ENCODE measurements around the gene PNKD.

PNKD gene

GRCh38 chr2:218269900-218270720 lies at the start of gene PNKD, which contains the start of gene AAMP:
TSS of gene PNKD (plus strand) at chr2:218270519. CDS start at chr2:218270536, 17 bp downstream.
TSS of gene AAMP (minus strand) at chr2:218270137. CDS start at chr2:218270086, 51 bp downstream.
- peak; percentile 94 to 100 (median 100) for DNase-seq

- DNase-seq = peak in 24 of 56 donors; percentile 0 to 62 (median 14)
Measured at GRCh38 chr2:218221000-218221399, 49.3 kb upstream of the PNKD start.

DNA sequence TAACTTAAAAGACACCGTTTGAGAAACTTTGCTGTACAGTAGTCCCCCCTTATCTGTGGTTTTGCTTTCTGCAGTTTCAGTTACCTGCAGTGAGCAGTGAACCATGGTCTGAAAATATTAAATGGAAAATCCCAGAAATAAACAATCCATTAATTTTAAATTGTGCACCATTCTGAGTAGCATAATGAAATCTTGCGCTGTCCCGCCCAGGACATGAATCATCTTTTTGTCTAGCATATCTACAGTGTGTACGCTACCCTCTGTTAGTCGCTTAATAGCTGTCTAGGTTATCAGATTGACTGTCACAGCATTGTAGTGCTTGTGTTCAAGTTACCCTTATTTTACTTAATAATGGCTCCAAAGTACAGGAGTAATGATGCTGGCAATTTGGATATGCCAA lies 47.3 kb upstream of the PNKD start:
- no peak for DNase-seq

DNA sequence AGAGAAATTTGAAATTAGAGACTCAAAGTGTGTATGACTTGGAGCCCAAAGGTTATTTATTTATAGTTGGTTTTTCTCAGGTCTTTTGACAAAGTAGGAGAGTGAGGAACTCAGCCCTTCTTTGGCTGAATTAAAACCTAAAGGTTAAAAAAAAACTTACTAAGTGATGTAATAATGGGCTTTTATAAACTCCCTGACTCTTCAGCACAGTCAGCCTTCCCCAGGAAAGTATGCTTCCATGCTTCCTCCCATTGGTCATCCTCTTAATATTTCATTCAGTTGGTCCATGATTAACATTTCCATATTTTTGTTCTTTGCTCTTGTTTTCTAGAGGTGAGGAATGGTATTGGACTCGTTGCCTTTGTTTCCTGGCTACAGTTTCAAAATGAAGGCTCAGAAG lies 46.1 kb upstream of the PNKD start:
- no peak for DNase-seq

DNA sequence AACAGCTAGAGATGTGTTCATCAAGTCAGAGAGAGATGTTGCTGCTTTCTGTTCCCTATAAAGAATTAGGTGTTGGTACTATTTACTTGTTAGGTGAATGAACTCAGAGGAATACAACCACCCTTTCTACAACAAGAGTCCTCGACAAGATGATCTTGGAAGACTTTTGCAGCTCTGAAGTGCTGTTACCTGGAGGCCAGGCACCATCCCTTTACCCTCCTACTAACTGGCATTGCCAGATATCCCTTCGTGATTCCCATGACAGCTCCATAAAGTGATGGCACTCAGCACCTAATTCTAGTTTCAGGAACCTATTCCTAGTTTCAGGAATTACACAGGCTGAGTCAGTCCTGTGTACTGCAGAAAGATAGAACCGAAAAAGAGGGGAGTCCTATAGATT lies 43.4 kb upstream of the PNKD start:
- no peak for DNase-seq

GRCh38 chr2:218228366-218229090 lies 41.8 kb upstream of the PNKD start:
- DNase-seq = no peak

- DNase-seq = peak in 2 of 56 donors; percentile 1 to 16
Measured at GRCh38 chr2:218229239-218229638, 41.1 kb upstream of the PNKD start.

GRCh38 chr2:218229851-218230250 lies 40.5 kb upstream of the PNKD start:
- DNase-seq = no peak

- DNase-seq = no peak
Measured at GRCh38 chr2:218230882-218231281, 39.4 kb upstream of the PNKD start.

- DNase-seq = no peak
Measured at GRCh38 chr2:218233543-218233942, 36.8 kb upstream of the PNKD start.

GRCh38 chr2:218234521-218234920 lies 35.8 kb upstream of the PNKD start:
- DNase-seq = no peak

DNA sequence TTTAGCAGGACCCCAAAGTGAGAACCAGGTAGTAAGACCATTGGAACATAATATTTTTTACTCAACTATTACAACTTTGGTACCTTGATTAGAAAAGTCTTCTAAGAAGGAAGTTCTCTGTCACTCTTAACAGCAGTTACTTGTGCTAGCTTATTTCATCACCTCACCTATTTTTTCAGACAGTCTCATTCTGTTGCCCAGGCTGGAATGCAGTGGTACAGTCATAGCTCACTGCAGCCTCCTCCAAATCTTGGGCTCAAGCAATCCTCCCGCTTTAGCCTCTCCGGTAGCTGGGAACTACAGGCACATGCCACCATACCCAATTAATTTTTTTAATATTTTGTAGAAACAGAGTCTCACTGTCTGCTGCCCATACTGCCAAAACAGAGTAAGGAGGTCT lies 35.3 kb upstream of the PNKD start:
- no peak for DNase-seq

GRCh38 chr2:218236829-218237228 lies 33.5 kb upstream of the PNKD start:
- no peak for DNase-seq

DNA sequence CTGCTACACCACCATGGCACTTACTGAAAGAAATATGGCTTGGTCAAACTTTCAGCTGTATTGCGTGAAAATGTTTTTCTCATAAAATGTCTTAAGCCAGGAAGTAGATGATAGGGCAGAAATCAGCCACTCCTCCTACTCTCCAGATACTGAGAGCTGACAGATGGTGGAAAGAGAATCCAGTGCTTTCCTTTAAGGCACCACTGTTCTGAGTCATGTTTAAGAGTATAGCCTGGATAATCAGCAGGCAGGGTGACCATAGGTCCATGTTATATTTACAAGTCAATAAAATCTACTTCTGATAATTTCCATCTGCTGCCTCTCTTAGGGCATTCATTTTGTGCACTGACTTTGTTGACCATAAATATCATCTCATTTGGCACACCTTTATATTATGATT lies 31.4 kb upstream of the PNKD start:
- no peak for DNase-seq

DNA sequence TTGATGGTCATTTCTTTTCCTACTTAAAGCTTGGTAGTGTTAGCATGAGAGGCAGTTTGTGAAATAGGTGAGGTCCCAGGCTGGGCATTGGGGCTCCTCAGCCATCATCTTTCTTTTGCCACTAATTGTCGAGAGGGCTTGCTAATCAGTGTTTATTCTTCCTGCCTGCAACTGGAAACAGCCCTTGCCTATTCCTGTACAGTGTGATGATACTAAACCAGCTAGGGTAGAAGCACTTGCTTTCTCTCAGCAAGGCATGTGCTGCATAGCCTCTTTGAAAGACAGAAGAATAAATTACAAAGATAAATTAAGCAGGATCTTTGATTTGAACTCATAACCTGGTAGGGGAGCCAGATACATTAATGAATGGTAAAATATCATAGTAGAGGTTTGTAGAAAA lies 26.1 kb upstream of the PNKD start:
- no peak for DNase-seq

DNA sequence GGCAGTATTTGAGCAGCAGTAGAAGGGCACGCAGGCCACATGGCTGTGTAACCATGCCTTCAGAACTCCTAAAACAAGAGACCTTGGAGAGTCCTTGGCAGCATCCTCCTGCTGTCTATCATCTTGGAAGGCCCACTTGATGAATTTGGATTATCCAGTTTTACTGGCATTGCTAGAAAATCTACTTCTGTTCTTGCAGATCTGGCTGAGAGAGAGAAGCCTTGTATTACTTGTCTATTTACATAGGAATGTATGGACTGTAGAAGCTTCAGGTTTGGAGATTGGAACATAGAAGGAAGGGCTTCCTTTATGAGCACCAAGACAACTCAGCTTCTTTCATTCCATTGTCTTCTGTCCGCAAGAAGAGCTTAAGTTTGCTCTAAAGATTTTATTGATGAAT lies 25.7 kb upstream of the PNKD start:
- DNase-seq = no peak

DNA sequence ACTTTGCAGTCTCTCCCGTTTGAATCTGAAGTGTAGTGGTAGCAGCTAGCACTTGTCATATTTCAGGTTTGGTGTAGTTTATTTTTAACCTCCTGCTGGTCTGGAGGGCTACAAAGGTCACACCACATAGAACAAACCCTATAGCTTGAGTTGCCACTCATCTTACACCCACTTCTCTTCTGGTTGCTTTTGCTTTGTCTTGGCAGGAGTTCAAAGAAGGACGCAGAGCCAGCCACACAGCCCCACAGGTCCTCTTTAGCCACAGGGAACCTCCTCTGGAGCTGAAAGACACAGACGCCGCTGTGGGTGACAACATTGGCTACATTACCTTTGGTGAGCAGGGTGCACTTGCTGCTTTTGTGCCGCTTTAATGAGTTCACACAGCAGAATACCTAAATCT lies 25.1 kb upstream of the PNKD start:
- DNase-seq = no peak

- no peak for DNase-seq
Measured at GRCh38 chr2:218249691-218250090, 20.6 kb upstream of the PNKD start.

GRCh38 chr2:218252509-218253231 lies 17.6 kb upstream of the PNKD start:
- peak in 11 of 56 donors; percentile 13 to 52 (median 41) for DNase-seq

- no peak for DNase-seq
Measured at GRCh38 chr2:218253232-218253625, 17.1 kb upstream of the PNKD start.

DNA sequence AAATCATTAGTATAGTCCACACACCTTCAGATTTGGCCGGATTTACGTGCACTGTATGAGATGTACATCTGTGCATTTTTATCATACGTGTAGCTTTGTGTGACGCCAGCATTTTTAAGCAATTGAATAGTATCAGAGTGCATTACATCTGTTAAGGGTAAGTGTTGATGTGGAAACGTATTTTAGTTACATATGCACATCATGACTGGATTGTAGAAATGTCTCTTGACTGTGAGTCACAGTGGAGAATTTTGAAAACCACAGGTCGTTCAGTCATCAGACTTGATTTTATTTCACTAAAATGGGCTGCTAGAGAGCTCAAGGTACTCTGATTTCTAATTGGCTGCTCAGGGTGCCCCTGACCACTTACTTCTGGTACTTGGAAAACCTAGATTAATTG lies 14.9 kb upstream of the PNKD start:
- DNase-seq = no peak
